SK-N-SH (cell line): Measurements from ENCODE around the gene SNRPA1.

ENCODE experiments used
- EP300 ChIP-seq, 2 experiments: IDR thresholded peaks; 2 replicates each; pipeline versions ENCODE4 v1.4.0 to v1.6.1; 2012; ENCODE audit warnings: borderline replicate concordance in 1 of 2, low read depth in 1 of 2, low read length in 1 of 2
- JUND ChIP-seq: IDR thresholded peaks from 2 replicates; pipeline ENCODE4 v1.4.0; 2012
- MXI1 ChIP-seq: IDR thresholded peaks from 2 replicates; pipeline ENCODE4 v1.6.1; 2012; ENCODE audit warnings: mild to moderate bottlenecking, low read depth, low read length, improper control_type of control experiment
- NFIC ChIP-seq: IDR thresholded peaks from 2 replicates; pipeline ENCODE4 v1.4.0; 2012; ENCODE audit warnings: borderline replicate concordance
- TCF12 ChIP-seq: IDR thresholded peaks from 2 replicates; pipeline ENCODE4 v1.4.0; 2012
- TF ChIP-seq, protein P1 (sequence below): fragments of 200-600 bp; sonication (generic); IDR thresholded peaks from 2 replicates; pipeline ENCODE4 v1.6.1; 2017; ENCODE audit warnings: antibody characterized with exemption, mild to moderate bottlenecking, moderate library complexity
- TF ChIP-seq, protein P2 (sequence below): IDR thresholded peaks from 2 replicates; pipeline ENCODE4 v1.4.0; 2012; ENCODE audit warnings: low read depth, borderline replicate concordance
- TF ChIP-seq, protein P3 (sequence below): fragments of 150-350 bp; IDR thresholded peaks from 2 replicates; pipeline ENCODE4 v1.6.1; 2016; ENCODE audit warnings: mild to moderate bottlenecking, low read depth, low read length
- TF ChIP-seq, protein P4 (sequence below): IDR thresholded peaks from 2 replicates; pipeline ENCODE4 v1.4.0; 2012; ENCODE audit warnings: low read depth, borderline replicate concordance

DNA sequence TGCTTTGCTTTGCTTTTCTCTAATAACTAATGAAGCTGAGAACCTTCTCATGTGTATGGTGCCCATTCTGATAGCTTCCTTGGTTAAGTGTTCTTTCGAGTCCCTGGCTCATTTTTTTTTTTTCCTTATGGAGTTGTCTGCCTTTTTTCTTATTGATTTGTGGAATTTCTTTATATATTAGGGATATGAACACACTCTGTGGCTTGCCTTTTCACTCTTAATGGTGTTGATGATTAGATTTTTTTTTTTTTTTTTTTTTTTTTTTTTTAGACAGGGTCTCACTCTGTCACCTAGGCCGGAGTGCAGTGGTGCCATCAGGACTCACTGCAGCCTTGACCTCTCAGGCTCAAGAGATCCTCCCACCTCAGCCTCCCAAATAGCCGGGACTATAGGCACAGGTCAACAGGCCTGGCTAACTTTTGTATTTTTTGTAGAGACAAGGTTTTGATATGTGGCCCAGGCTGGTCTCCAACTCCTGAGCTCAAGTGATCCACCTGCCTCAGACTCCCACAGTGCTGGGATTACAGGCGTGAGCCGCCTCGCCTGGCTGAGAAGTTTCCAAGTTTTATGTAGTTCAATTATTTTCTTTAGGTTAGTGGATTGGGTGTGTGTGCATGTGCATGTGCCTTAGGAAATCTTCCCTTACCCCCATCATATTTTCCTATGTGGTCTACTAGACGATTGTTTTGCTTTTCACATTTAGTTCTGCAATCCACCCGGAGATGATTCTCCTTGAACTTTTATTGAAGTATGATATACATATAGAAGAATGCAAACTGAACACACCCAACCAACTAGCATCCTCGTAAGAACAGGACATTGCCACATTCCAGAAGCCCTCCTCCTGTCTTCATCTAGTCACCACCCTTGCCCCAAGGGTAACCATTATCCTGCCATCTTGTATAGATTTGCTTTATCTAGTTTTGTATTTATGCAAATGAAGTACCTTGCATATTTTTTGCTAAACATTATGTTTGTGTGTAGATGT lies 1.7 kb upstream of the SNRPA1 start:
- TF ChIP-seq, protein P1, sequence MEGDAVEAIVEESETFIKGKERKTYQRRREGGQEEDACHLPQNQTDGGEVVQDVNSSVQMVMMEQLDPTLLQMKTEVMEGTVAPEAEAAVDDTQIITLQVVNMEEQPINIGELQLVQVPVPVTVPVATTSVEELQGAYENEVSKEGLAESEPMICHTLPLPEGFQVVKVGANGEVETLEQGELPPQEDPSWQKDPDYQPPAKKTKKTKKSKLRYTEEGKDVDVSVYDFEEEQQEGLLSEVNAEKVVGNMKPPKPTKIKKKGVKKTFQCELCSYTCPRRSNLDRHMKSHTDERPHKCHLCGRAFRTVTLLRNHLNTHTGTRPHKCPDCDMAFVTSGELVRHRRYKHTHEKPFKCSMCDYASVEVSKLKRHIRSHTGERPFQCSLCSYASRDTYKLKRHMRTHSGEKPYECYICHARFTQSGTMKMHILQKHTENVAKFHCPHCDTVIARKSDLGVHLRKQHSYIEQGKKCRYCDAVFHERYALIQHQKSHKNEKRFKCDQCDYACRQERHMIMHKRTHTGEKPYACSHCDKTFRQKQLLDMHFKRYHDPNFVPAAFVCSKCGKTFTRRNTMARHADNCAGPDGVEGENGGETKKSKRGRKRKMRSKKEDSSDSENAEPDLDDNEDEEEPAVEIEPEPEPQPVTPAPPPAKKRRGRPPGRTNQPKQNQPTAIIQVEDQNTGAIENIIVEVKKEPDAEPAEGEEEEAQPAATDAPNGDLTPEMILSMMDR = no peak
- TF ChIP-seq MXI1 (no peak), JUND (no peak), TCF12 (no peak), NFIC (no peak), EP300 (IDR thresholded peaks at IDR 0.05; ENCODE audit: borderline replicate concordance in 1 of 2, low read depth in 1 of 2, low read length in 1 of 2) (no peak)
- TF ChIP-seq, protein P2, sequence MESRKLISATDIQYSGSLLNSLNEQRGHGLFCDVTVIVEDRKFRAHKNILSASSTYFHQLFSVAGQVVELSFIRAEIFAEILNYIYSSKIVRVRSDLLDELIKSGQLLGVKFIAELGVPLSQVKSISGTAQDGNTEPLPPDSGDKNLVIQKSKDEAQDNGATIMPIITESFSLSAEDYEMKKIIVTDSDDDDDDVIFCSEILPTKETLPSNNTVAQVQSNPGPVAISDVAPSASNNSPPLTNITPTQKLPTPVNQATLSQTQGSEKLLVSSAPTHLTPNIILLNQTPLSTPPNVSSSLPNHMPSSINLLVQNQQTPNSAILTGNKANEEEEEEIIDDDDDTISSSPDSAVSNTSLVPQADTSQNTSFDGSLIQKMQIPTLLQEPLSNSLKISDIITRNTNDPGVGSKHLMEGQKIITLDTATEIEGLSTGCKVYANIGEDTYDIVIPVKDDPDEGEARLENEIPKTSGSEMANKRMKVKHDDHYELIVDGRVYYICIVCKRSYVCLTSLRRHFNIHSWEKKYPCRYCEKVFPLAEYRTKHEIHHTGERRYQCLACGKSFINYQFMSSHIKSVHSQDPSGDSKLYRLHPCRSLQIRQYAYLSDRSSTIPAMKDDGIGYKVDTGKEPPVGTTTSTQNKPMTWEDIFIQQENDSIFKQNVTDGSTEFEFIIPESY = no peak
- TF ChIP-seq, protein P3, sequence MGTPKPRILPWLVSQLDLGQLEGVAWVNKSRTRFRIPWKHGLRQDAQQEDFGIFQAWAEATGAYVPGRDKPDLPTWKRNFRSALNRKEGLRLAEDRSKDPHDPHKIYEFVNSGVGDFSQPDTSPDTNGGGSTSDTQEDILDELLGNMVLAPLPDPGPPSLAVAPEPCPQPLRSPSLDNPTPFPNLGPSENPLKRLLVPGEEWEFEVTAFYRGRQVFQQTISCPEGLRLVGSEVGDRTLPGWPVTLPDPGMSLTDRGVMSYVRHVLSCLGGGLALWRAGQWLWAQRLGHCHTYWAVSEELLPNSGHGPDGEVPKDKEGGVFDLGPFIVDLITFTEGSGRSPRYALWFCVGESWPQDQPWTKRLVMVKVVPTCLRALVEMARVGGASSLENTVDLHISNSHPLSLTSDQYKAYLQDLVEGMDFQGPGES = no peak
- TF ChIP-seq, protein P4, sequence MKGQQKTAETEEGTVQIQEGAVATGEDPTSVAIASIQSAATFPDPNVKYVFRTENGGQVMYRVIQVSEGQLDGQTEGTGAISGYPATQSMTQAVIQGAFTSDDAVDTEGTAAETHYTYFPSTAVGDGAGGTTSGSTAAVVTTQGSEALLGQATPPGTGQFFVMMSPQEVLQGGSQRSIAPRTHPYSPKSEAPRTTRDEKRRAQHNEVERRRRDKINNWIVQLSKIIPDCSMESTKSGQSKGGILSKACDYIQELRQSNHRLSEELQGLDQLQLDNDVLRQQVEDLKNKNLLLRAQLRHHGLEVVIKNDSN = no peak
